ENCODE data around the gene SIAH2.
A peak's percentile ranks its signal among the peaks of the same experiment; 100 is the strongest.

The SIAH2 gene

GRCh38 chr3:150733373-150733935 lies 29.5 kb downstream of the SIAH2 start:
- no peak for DNase-seq

GRCh38 chr3:150729682-150730360 lies 33.1 kb downstream of the SIAH2 start:
- DNase-seq = no peak

GRCh38 chr3:150727653-150728502 lies 35.1 kb downstream of the SIAH2 start:
- DNase-seq = no peak

- DNase-seq = no peak
Observed at GRCh38 chr3:150725548-150725947, 37.4 kb downstream of the SIAH2 start.

- DNase-seq = peak; percentile 48
Observed at GRCh38 chr3:150723946-150724345, 39.0 kb downstream of the SIAH2 start.

GRCh38 chr3:150722267-150722666 lies 40.7 kb downstream of the SIAH2 start:
- DNase-seq = no peak

- peak; percentile 73 for DNase-seq
Observed at GRCh38 chr3:150721285-150722130, 41.5 kb downstream of the SIAH2 start.

GRCh38 chr3:150720444-150720843 lies 42.5 kb downstream of the SIAH2 start:
- DNase-seq = no peak

GRCh38 chr3:150710097-150710496 lies 52.9 kb downstream of the SIAH2 start:
- DNase-seq = no peak

- DNase-seq = peak; percentile 96
Observed at GRCh38 chr3:150703756-150704344, 59.1 kb downstream of the SIAH2 start, which contains the start of gene ERICH6. TSS of gene ERICH6 (minus strand) at chr3:150703920. CDS start at chr3:150703898, 22 bp downstream.

- peak; percentile 85 for DNase-seq
Observed at GRCh38 chr3:150703299-150703755, 59.6 kb downstream of the SIAH2 start.

GRCh38 chr3:150699068-150699639 lies 63.8 kb downstream of the SIAH2 start:
- DNase-seq = peak; percentile 42

- no peak for DNase-seq
Observed at GRCh38 chr3:150697646-150698045, 65.3 kb downstream of the SIAH2 start.

- no peak for DNase-seq
Observed at GRCh38 chr3:150691414-150692040, 71.4 kb downstream of the SIAH2 start.

All from NCI-H146 (cell line).